H1 (cell line): ENCODE data around the gene BAG2. TPM values are rescaled to one million over a fixed set of nuclear protein-coding genes. Genes with fewer than 3 reads are reported as not detected.

Experiments used
- CTBP2 ChIP-seq: IDR thresholded peaks from 2 replicates; pipeline ENCODE4 v1.7.0; 2011; ENCODE audit warnings: borderline replicate concordance, mild to moderate bottlenecking, moderate library complexity, mixed read lengths, low read length; ENCODE audit not compliant: insufficient read depth, insufficient read length
- GABPA ChIP-seq: IDR thresholded peaks from 2 replicates; pipeline ENCODE4 v1.6.1; 2011; ENCODE audit warnings: mild to moderate bottlenecking, low read length, moderate library complexity, borderline replicate concordance; ENCODE audit not compliant: insufficient read depth
- PHF8 ChIP-seq: fragments of 200-600 bp; sonication (generic); conservative IDR thresholded peaks from 2 replicates; pipeline ENCODE4 v1.7.1; 2012; ENCODE audit warnings: low read depth, mild to moderate bottlenecking, inconsistent platforms, low read length, moderate library complexity
- SIN3A ChIP-seq, 2 experiments: IDR thresholded peaks in 1 of 2; conservative IDR thresholded peaks in 1 of 2; 2 replicates each; pipeline ENCODE4 v1.6.1; 2011 to 2012; ENCODE audit warnings: low read length in 2 of 2, improper control_type of control experiment in 1 of 2, low read depth in 1 of 2, mild to moderate bottlenecking in 1 of 2
- TCF12 ChIP-seq: IDR thresholded peaks from 2 replicates; pipeline ENCODE4 v1.6.1; 2011; ENCODE audit warnings: low read depth, mild to moderate bottlenecking, low read length
- polyA plus RNA-seq, 7 experiments: library from polyadenylated mRNA; depleted of rRNA in 3 of 7; stranded (reverse) in 5 of 7; unstranded in 2 of 7; fragments of >200 nt in 5 of 7; fragments of 200-250 nt in 2 of 7; gene quantifications; 1 replicate in 5 of 7; 2 replicates in 1 of 7; 4 replicates in 1 of 7; pipeline versions ENCODE4 v1.2.1 to v1.2.3, GENCODE V29; 2011 to 2013; ENCODE audit warnings: missing spikeins in 2 of 7, mixed read lengths in 2 of 7
- total RNA-seq: library from RNA; stranded (reverse); fragmentation: NEBNext Ultra II Directional; extraction: Animal tissue kit (Norgen Biotek cat#: 25700); gene quantifications from 2 replicates; pipeline ENCODE4 v1.2.1, GENCODE V29; 2021
- TF ChIP-seq, protein P1 (sequence below), 3 experiments: IDR thresholded peaks; 1 replicate in 2 of 3; 2 replicates in 1 of 3; pipeline versions ENCODE4 v1.5.1 to v1.6.1; 2011; ENCODE audit warnings: low read length in 3 of 3, mild to moderate bottlenecking in 3 of 3, inconsistent platforms in 2 of 3, low read depth in 1 of 3, moderate library complexity in 1 of 3; ENCODE audit not compliant: insufficient read depth in 1 of 3; ENCODE audit errors: control extremely low read depth in 1 of 3

The BAG2 gene
- total and polyA plus RNA-seq, 2 of the 8 experiments (the other 6 are each of a cell fraction or from before 2014, with no cell fraction given): 4.4 to 7.4 TPM

DNA sequence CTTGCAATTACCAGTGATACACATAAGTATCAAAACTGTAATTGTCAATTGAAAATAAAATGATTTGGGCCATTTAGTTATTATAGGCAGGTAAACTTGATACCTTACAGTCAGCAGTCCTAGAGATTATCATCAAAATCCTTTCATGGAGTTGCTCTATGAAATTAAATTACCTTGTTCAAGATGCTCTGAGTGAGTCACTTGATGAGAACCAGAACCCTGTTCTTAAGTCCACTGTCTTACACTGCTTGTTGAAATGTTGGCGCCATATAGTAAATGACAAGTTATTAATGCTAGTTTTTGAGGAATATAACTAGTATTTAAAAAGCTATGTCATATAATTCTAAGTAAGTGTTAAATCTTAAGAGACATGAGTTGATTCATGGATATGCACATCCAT lies 37.2 kb upstream of the BAG2 start (continued):
- TF ChIP-seq, protein P1, sequence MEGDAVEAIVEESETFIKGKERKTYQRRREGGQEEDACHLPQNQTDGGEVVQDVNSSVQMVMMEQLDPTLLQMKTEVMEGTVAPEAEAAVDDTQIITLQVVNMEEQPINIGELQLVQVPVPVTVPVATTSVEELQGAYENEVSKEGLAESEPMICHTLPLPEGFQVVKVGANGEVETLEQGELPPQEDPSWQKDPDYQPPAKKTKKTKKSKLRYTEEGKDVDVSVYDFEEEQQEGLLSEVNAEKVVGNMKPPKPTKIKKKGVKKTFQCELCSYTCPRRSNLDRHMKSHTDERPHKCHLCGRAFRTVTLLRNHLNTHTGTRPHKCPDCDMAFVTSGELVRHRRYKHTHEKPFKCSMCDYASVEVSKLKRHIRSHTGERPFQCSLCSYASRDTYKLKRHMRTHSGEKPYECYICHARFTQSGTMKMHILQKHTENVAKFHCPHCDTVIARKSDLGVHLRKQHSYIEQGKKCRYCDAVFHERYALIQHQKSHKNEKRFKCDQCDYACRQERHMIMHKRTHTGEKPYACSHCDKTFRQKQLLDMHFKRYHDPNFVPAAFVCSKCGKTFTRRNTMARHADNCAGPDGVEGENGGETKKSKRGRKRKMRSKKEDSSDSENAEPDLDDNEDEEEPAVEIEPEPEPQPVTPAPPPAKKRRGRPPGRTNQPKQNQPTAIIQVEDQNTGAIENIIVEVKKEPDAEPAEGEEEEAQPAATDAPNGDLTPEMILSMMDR (IDR thresholded peaks at IDR 0.05; ENCODE audit: control extremely low read depth in 1 of 3, insufficient read depth in 1 of 3, low read depth in 1 of 3, low read length in 3 of 3): no peak
- no peak for TF ChIP-seq GABPA
- no peak for TF ChIP-seq PHF8
- TF ChIP-seq CTBP2: no peak
- TF ChIP-seq TCF12: no peak
- TF ChIP-seq SIN3A (conservative IDR thresholded peaks at IDR 0.05 in 1 of 2, IDR thresholded peaks at IDR 0.05 in 1 of 2; ENCODE audit: low read depth in 1 of 2, low read length in 2 of 2): no peak
